Neutrophil (primary cell): ENCODE results near the gene BCAS3.

Source experiments
- H3K27ac ChIP-seq: fragments of 200-600 bp; sonication (generic); 2 replicates; pipeline ENCODE4 v1.5.1; 2016; ENCODE audit warnings: mild to moderate bottlenecking, moderate library complexity
- H3K27me3 ChIP-seq: fragments of 200-600 bp; sonication (generic); 2 replicates; pipeline ENCODE4 v1.6.0; 2016; ENCODE audit warnings: mild to moderate bottlenecking
- H3K36me3 ChIP-seq: fragments of 200-600 bp; sonication (generic); 2 replicates; pipeline ENCODE4 v1.5.1; 2017
- H3K4me1 ChIP-seq, 2 experiments: fragments of 200-600 bp in 1 of 2; sonication (generic) in 1 of 2; 1 replicate in 1 of 2; 2 replicates in 1 of 2; pipeline versions ENCODE4 v1.5.1 to v1.6.1; 2013 to 2016; ENCODE audit warnings: low read depth in 1 of 2, low read length in 1 of 2, mild to moderate bottlenecking in 1 of 2, moderate library complexity in 1 of 2; ENCODE audit not compliant: control insufficient read depth in 1 of 2, insufficient read depth in 1 of 2
- H3K4me3 ChIP-seq, 2 experiments: fragments of 200-600 bp in 1 of 2; sonication (generic) in 1 of 2; 1 replicate in 1 of 2; 2 replicates in 1 of 2; pipeline ENCODE4 v1.5.1; 2013 to 2016; ENCODE audit warnings: low read depth in 1 of 2, low read length in 1 of 2, mild to moderate bottlenecking in 1 of 2, moderate library complexity in 1 of 2
- H3K9me3 ChIP-seq: fragments of 200-600 bp; sonication (generic); 2 replicates; pipeline ENCODE4 v1.5.1; 2016
- CTCF ChIP-seq: fragments of 200-600 bp; sonication (generic); IDR thresholded peaks from 2 replicates; pipeline ENCODE4 v1.5.1; 2016; ENCODE audit warnings: antibody characterized with exemption

Gene BCAS3

GRCh38 chr17:61230461-61230860 lies 552.8 kb downstream of the BCAS3 start:
- no peaks in the 10 kb centered on the region for H3K36me3 ChIP-seq
- no peak for TF ChIP-seq CTCF

GRCh38 chr17:61230972-61231820 lies 553.5 kb downstream of the BCAS3 start:
- Histone ChIP-seq H3K36me3 (no peaks in the 10 kb centered on the region), H3K4me1 (peaks cover 9 to 10% of the 10 kb centered on the region in 2 experiments), H3K4me3 (no peak overlapping the region), H3K27me3 (no peaks in the 10 kb centered on the region), H3K9me3 (no peaks in the 10 kb centered on the region), H3K27ac (no peak overlapping the region)
- TF ChIP-seq CTCF, result no peak

More at GRCh38 chr17:61230461-61230860, 552.8 kb downstream of the BCAS3 start:
- H3K27me3 ChIP-seq, result no peaks in the 10 kb centered on the region
- no peak overlapping the region for H3K27ac ChIP-seq
- H3K4me1 ChIP-seq, result peaks cover 9 to 10% of the 10 kb centered on the region in 2 experiments
- H3K9me3 ChIP-seq, result no peaks in the 10 kb centered on the region
- H3K4me3 ChIP-seq, result no peak overlapping the region

GRCh38 chr17:61232871-61233270 lies 555.2 kb downstream of the BCAS3 start:
- no peaks in the 10 kb centered on the region for H3K9me3 ChIP-seq
- no peak overlapping the region for H3K27ac ChIP-seq
- H3K36me3 ChIP-seq, result no peaks in the 10 kb centered on the region
- H3K4me3 ChIP-seq, result no peak overlapping the region
- no peaks in the 10 kb centered on the region for H3K27me3 ChIP-seq
- H3K4me1 ChIP-seq, result peaks cover 9 to 10% of the 10 kb centered on the region in 2 experiments
- TF ChIP-seq CTCF, result no peak

GRCh38 chr17:61233991-61234750 lies 556.5 kb downstream of the BCAS3 start:
- TF ChIP-seq CTCF, result no peak
- Histone ChIP-seq H3K9me3 (no peaks in the 10 kb centered on the region), H3K4me3 (no peak overlapping the region), H3K27ac (no peak overlapping the region), H3K4me1 (peaks cover 9 to 10% of the 10 kb centered on the region in 2 experiments), H3K27me3 (no peaks in the 10 kb centered on the region), H3K36me3 (no peaks in the 10 kb centered on the region)

GRCh38 chr17:61235001-61235826 lies 557.6 kb downstream of the BCAS3 start:
- Histone ChIP-seq H3K36me3 (no peaks in the 10 kb centered on the region), H3K9me3 (no peaks in the 10 kb centered on the region), H3K4me1 (peaks cover 9 to 10% of the 10 kb centered on the region in 2 experiments), H3K4me3 (no peak overlapping the region), H3K27me3 (no peaks in the 10 kb centered on the region), H3K27ac (no peak overlapping the region)
- TF ChIP-seq CTCF, result no peak
